SK-N-DZ (cell line): ENCODE results near the gene SSH2.

Experiments
- DNase-seq: peaks from one replicate; pipeline ENCODE4 v3.0.0-alpha.2; 2015; ENCODE audit warnings: low spot score

The SSH2 gene

DNA sequence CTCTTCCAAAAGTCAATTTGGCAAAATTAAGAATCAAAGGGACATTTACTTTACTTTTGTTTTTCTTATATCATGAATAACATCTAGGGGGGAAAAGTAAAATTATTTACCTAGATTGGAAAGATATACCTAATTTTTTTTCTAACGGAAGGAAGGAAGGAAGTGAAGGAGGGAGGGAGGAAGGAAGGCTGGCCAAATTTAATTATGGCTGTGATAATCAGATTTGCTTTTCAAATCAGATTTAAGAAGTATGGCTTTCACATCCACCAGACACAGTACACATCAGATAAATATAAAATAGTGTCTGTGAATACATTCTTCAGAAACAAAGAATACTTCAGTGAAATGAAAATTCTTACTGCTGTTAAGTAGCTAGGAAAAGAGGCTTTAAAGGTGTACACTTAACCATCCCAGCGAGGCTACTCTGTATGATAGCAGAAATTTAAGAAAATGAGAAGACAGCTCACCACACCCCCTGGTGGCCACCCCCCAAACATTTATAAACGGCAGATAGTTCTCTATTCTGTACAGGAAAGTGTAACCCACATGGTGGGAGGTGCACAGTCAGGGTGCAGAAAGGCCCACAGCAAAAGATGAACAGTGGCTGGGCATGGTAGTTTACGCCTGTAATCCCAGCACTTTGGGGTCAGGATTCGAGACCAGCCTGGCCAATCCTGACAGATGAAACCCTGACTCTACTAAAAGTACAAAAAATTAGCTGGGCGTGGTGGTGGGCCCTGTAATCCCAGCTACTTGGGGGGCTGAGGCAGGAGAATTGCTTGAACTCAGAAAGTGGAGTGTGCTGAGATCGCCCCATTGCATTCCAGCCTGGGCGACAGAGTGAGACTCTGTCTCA lies 150.8 kb downstream of the SSH2 start:
- DNase-seq: peak; percentile 84

DNA sequence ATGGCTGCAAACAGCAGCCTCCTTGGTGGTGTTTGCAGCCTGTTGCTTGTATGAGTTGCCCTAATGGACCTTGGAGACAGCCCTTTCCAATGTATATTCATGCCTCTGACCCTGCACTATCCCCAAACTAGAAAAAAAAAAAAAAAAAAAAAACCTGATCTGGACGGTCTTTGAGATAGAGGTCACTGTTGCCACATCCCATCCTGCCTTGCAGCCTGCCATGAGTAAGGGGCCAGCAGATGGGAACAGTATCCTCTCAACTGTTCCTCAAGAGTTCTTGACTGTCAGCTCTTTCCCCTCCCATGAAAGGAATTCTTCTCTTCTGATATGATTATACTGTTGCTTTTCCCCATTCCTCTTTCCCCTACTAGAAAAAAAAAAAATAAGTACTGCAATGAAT lies 152.4 kb downstream of the SSH2 start:
- DNase-seq: no peak

DNA sequence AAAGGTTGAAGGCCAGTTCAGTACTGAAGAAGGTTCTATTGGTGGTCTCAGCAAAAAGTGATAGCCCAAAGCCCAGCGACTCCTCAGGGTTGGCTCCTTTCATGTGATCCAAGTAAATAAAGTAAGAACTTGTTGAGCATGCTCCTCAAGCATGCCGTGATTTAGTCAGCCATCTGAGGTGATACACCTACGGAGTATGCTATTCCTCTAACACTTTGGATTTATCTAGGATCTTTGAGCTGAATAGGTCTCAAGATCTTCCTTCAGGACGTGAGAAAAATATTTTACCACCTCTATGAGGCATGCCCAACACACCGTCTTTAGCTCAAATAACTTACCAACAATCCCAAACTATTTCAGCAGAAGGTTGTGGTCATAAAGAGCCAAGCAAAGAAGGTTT lies 154.0 kb downstream of the SSH2 start:
- DNase-seq: no peak

DNA sequence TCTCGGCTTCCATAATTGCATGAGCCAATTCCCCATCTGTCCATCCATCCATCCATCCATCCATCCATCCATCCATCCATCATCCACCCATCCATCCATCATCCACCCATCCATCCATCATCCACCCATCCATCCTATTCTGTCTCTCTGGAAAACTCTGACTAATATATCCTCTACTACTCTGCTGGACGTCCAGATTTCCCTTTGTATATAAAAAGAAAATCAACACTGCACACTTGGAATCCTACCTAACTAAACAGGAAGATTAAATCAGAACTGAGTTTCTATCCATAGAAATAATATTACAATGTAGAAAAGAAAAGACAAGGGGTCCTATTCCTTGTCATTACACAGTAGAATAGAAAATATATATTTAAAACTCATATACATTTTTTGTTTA lies 157.0 kb downstream of the SSH2 start:
- no peak for DNase-seq

DNA sequence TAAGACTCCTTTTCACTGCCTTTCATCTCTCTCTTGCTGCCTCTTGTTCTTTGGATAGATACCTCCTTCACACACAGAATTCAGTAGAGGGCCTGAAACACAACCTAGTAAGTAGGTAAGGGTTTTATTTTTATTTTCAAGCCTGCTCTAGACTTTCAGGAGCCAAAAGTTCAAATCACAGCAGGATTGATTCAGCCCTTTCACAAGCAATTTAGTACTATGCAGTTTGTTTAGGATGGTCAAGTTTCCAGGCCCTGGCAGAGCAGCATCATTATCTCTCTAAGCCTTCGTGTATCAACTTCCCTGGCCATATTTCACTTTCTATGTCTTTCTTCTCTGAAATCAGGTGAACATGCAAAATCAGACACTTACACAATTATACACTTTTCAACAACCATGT lies 158.5 kb downstream of the SSH2 start:
- no peak for DNase-seq

DNA sequence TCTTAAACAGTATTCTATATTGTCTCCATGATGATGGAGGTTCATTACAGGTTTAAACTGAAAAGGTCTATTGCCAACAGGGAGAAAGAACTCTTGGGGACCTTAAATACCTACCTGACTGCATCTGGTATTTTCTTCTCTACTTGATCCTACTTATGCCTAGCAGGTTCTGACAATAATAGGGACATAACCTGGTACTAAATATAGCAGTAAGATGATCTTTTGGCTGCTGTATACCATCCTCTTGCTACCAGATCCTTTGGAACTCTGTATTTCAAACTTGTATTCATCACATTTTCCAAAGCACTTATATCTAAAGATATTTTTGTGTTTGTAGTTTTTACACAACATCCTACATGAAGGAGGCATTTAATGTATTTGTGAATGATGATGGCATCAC lies 160.8 kb downstream of the SSH2 start:
- DNase-seq: no peak

DNA sequence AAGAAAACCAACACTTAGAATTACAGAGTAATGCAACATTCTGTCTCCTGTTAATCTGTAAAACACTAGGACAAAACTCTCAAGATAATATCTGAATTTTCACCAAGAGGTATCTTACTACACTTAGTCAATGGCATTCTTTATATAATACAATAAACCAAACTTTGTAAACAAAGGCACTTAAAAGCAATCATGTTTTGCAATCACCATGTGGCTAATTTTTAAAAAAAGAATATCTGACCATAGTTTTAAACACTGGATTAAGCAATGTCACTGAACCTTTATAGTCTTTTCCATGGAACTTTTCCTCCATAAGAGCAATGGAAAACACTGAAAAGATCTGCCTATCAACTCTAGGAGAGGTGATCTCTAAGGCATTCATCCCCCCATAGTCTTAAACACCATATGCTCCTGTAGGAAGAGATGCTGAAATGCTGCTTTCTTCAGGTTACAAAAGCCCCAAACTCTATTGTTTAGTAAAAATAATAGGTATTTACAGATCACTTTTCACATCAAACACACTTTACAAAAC lies 163.2 kb downstream of the SSH2 start:
- no peak for DNase-seq

DNA sequence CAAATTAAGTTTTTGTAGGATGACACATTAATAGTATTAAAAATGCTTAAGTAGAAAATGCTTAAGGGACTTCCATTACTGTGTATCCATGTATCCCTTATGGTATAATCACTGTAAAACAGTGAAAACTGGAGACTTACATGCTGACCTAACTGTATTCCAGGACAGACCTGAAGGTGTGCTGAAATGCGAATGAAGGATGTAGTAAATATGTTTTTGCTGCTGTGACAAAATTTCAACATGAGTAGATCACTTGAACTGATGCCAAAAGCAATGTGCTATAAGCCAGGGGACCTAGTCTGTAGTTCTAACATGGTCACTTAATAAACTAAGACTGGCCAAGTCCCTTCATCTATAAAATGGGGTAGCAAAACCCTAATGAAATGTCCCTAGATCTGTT lies 165.3 kb downstream of the SSH2 start:
- DNase-seq: no peak

DNA sequence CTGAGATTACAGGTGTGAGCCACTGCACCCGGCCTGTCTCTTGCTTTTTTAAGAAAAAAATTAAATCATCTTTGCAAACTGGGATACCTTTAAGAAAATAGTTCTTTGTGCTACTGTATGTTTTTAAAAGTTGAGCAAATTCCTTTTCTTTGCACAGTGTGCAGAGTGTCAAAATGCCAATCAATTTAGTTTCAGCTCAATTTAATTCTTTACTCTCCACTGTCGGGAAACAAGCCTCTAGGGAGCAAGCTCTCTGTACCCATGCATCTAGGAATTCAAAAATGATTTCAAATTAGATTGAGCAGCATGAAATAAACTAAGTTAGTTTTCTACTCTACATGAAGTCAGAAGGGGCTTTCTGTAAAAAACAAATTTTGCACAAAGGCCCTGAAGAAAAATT lies 165.8 kb downstream of the SSH2 start:
- DNase-seq: no peak

DNA sequence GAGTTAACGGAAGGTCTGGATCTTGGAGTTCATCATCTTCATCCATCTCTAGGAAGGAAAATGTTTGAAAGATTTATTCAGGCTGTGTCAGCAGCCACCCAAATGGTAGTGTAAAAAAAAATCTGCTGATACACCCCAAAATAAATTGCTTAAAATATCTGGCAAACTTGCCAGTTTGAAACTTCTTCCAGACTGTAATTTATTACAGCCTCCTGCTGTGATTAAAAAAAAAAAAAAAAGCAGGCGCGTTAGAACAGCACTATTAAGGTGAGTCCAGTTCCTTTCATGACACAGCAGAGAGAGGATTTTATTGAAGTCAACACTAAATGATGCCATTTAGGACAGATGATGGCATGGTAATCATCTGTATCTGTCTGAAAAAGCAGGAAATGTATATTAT lies 166.8 kb downstream of the SSH2 start:
- no peak for DNase-seq

DNA sequence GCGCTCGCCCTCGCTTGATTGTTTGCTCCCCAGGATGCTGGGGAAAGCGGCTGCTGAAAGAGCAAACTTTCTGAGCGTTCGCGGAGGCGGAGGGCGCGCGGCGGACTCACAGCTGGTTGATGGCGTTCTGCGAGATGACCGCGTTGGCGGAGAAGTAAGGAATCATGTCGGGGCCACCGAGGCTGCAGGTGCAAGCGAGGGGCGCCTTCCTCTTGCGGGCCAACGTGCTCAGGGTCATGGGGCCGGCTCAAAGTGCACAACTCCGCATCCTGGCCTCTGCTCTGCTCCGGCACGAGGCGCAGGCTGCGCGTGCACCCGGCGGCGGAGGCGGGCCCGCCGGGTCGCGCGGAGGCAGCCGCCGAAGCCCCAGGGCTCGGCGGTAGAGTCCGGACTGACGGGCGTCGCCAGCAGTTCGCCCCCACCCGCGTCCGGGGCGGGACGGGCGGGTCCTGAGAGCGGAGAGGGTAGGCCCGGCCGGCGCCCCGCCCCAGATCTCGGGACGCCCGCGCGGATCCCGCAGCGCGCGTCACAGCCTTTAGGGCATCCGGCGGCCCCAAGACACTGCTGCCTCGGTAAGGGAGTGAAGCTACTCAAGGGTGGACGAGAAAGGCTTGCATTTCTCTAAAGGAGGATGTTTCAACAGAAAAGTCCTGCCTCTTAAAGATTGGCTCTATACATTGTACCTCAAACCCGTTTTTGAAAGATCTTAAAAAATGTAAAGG lies 168.8 kb downstream of the SSH2 start:
- DNase-seq: peak; percentile 65

DNA sequence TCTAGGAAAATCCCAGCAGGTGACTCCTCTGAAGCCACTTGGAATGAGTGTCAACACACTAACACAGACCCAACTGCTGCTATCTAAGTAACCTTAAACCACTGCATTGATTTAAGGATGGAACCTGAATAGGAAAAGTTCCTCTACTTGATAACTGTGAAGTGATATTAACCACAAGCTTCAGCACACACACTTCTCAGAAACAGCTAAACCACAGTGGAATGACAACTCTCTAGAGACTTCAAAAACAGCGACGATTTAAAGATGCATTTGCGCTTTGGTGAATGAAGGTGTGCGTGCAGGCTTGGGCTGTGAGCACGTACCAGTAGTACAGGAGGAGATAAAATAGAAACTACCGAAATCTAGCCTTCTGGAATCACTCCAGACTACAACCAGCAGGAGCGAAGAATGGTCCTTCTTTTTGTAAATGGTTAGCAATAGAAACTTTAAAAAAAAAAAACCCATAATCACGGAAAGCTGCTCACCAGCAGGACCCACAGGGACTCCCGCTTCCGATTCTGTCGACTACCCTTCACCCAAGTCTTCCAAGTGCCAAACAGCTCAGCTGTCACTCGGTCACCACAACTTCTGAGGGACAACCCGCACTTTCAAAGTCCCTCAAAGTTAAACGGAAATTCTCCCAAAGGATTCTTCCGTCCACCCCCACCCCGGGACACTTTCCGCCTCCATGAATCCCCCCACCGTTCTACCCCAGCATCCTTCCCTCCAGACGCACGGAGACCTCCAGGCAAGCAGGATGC lies 169.6 kb downstream of the SSH2 start:
- DNase-seq: peak; percentile 24

DNA sequence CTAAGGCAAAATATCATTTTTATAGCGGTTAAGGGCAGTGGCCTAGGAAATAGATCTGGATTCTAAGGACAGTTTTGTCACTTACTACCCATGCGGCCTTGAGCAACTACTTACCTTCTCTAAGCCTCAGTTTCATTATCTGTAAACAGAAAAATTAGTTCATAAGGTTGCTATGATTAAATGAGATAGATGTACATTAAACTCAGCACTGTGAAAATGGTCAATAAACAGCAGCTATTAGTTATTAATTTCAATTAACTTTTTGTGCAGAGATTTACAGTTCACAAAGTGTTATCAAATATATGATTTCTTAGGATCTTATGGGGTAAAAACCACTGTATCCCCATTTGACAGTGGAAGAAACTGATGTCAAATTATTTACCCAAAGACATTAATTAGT lies 171.8 kb downstream of the SSH2 start:
- no peak for DNase-seq

DNA sequence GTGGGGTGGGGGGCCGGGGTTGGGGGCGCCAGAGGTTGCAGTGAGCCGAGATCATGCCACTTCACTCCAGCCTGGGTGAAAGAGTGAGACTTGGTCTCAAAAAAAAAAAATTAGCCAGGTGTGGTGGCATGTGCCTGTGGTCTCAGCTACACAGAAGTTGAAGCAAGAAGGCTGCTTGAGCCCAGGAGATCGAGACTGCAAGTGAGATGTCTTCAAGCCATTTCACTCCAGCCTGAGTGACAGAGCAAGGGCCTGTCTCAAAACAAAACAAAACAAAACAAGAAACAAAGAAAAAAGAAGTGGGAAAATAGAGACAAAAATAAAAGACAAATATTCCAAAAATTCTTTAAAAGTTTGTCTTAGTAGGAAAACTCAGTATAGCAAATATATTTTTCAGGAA lies 172.2 kb downstream of the SSH2 start:
- no peak for DNase-seq

DNA sequence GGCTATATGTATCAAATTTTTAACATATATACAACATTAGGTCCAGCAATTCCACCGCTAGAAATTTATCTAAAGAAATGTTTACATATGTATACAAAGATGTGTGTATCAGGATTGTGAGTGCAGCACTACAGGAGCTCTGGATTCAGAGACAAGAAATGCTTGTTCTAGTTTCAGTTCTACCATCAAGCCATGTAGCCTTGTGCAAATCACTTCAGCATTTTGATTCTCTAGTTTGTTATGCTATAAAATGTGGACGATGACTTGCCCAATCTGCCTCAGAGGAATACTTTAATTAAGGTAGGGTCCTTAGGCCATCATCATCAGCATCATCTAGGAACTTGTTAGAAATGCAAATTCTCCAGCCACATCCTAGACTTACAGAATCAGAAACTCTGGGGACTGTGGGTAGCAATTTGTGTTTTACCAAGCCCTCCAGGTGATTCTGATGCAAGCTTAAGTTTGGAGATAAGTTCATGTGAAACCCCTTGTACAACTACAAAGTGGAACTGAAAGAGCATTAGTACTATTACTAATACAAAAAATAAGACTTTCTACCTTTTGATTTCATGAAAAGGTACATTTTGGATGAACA lies 176.1 kb downstream of the SSH2 start:
- DNase-seq: no peak

DNA sequence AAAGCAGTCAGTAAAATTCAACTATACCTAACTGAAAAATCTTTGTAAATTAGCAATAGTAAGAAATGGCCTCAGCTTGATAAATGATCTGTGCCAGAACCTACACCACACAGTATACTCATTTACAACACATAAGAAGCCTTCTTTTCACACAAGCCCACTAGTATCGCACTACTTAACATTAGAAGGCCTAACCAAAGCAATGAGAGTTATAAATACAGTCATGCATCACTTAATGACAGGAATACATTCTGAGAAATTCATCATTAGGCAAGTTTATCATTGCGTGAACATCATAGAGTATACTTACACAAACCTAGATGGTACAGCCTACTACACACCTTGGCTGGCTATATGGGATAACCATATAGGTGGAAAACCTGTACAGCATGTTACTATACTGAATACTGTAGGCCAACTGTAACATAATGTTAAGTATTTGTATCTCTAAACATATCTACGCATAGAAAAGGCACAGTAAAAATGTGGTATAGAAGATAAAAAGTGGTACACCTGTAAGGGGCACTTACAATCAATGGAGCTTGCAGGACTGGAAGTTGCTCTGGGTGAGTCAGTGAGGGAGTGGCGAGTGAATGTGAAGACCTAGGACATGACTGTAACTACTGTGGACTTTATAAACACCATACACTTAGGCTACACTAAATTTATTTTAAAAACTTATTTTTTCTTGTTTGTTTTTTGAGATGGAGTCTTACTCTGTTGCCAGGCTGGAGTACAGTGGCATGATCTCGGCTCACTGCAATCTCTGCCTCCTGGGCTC lies 180.8 kb downstream of the SSH2 start:
- no peak for DNase-seq

DNA sequence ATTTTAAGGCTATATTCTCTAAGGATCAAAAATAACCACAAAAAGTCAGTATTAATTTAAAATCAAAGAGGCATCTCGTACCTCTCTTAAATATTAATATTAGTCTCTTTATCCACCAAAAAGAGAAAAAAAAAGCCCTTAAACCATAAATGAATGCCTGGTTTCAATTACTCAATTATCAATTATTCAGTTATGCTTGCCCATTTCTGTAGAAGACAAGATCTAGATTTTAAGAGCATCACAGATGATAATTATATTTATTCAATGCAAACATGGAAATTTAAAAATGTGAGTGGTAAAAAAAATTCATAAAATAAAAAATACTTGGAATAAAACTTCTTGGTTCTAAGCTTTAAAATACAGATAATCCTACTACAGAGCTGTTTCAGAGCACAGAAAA lies 181.6 kb downstream of the SSH2 start:
- no peak for DNase-seq

DNA sequence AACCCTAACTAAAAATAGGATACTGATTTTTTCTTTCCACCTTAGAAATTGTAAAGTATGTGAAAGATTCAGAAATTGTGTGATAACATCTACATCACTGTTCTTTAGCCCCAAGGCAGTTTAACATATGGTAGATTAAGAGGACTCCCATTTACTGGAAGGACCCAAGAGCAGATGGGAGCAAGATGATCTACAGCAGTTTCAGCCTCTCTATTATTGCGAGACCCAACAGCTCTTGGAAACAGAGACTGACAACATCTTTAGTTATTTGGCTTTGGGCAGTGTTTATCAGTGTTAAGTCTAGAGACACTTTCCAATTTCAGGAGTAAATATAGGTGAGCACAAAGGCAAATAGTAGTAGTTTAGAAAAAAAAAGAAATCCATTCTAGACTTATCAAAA lies 182.4 kb downstream of the SSH2 start:
- peak; percentile 38 for DNase-seq

DNA sequence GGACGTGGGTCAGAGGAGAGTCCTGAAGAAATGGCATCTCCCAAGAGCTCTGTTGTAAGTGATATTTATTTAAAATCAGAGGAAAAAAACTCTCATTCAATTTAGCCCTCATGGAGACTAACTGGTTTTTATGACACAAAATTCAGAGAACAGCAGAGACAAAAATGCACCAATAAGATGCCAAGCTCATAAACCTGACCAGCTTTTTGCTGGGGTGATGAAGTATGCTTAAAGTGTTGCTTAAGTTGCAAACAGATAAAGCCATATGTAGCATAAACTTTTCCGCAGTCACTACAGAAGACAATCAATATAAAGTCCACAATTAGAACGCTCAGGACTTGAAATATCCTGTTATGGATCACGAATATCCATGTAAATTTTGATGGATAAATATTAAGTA lies 183.4 kb downstream of the SSH2 start:
- DNase-seq: no peak

DNA sequence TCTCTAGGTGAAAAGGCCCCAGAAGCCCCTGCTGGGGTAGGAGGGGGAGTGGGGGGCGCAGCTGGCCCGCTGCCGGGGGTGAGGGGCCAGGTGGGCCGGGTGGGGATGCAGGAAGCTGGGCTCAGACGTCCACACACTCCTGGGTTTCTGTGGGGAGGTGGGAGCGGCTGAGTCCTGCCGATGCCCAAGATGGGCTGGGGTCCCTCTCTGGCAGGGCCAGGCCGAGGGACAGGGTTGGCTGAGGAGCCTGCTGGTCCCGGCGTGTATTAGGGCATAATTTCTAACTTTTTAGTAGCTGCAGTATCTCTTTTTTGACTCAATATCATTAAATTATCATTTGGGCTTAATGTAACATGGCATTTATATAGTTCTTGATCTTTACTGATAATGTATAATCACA lies 185.9 kb downstream of the SSH2 start:
- no peak for DNase-seq

DNA sequence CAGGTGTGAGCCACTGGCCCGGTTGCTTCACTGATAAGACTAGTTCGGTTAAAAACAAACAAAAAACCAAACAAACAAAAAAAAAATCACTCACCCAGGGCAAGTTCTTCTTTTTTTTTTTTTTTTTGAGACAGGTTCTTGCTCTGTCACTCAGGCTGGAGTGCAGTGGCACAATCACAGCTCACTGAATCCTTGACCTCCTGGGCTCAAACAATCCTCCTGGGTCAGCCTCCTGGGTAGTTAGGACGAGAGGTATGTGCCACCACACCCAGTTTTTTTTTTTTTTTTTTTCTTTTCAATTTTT lies 187.9 kb downstream of the SSH2 start:
- DNase-seq: no peak
